ENCODE data around the gene PAQR4. TPM values are rescaled to one million over a fixed set of nuclear protein-coding genes. Genes with fewer than 3 reads are reported as not detected.
A peak's percentile ranks its signal among the peaks of the same experiment; 100 is the strongest.

Gene PAQR4
- polyA plus RNA-seq, 2 of the 4 experiments (the other 2 are of a cell fraction): 8.0 to 18.6 TPM

- ChIA-PET CTCF (interaction anchor here (0.6 to 3.3 kb wide), 7 partner anchors 9 to 108 kb away, joined by 3 to 9 read pairs (median 5); no protein-coding TSS in a partner anchor), POLR2A (interaction anchor here (0.5 kb wide), 1 partner anchor 26 kb away, joined by 4 read pairs; no protein-coding TSS in a partner anchor)
- 95% methylated on average over 15 of the region's 15 CpGs for WGBS (ENCODE audit: missing lambda C conversion rate)
- no peak for DNase-seq (ENCODE audit: low read depth in 1 of 2, low spot score in 1 of 2)
- FAIRE-seq: no peak
- H3K4me3 ChIP-seq: no peak overlapping the region
- H3K4me1 ChIP-seq: peaks cover 15% of the 10 kb centered on the region; the same call in 1 of the 3 replicates
- H3K9me3 ChIP-seq: no peaks in the 10 kb centered on the region
- no peak for ATAC-seq
- TF ChIP-seq MAFK (IDR thresholded peaks at IDR 0.05; ENCODE audit: partially characterized antibody): no peak
- TF ChIP-seq RFX5 (IDR thresholded peaks at IDR 0.05): no peak
- TF ChIP-seq EHF (CRISPR knock-in tag; IDR thresholded peaks at IDR 0.05): no peak
- TF ChIP-seq ESRRA (IDR thresholded peaks at IDR 0.05; ENCODE audit: borderline replicate concordance, low read length): no peak
- no peak for TF ChIP-seq CHD2 (IDR thresholded peaks at IDR 0.05; ENCODE audit: low read length, partially characterized antibody)
- no peak for TF ChIP-seq CBX8 (IDR thresholded peaks at IDR 0.05)
- no peak overlapping the region for H3K27ac ChIP-seq
- no peak overlapping the region for H3K4me2 ChIP-seq
Measured at GRCh38 chr16:2976673-2977072, 7.5 kb downstream of the PAQR4 start.

- TF ChIP-seq BCL3 (IDR thresholded peaks at IDR 0.05): no peak
- TF ChIP-seq ZSCAN20 (CRISPR knock-in tag; IDR thresholded peaks at IDR 0.05): no peak
- TF ChIP-seq HOXA7 (CRISPR knock-in tag; IDR thresholded peaks at IDR 0.05): no peak
- TF ChIP-seq REST (IDR thresholded peaks at IDR 0.05): no peak
- Histone ChIP-seq H3K9me3 (no peaks in the 10 kb centered on the region), H3K4me1 (peaks cover 15% of the 10 kb centered on the region; the same call in 1 of the 3 replicates), H3K27ac (no peak overlapping the region), H3K4me3 (no peak overlapping the region), H3K4me2 (no peak overlapping the region)
- ATAC-seq: no peak
- FAIRE-seq: no peak
- 71% methylated on average over 6 of the region's 6 CpGs for WGBS (ENCODE audit: missing lambda C conversion rate)
- DNase-seq (ENCODE audit: low read depth in 1 of 2, low spot score in 1 of 2): no peak
- ChIA-PET POLR2A (interaction anchor here (1.3 kb wide), 1 partner anchor 72 kb away, joined by 3 read pairs; no protein-coding TSS in a partner anchor), CTCF (interaction anchor here (0.6 to 3.3 kb wide), 12 partner anchors 7 to 109 kb away, joined by 3 to 13 read pairs (median 6); no protein-coding TSS in a partner anchor)
Measured at GRCh38 chr16:2977440-2977839, 8.3 kb downstream of the PAQR4 start.

- Histone ChIP-seq H3K4me2 (peak overlapping the region; percentile 85), H3K27ac (peak overlapping the region; percentile 91 to 95), H3K4me3 (peak overlapping the region; percentile 71), H3K4me1 (peaks cover 18% of the 10 kb centered on the region; the same call in 2 of the 3 replicates), H3K9me3 (no peaks in the 10 kb centered on the region)
- ATAC-seq (peak; percentile 14 to 37; a peak in 3 of 6 replicates), FAIRE-seq (no peak), DNase-seq (ENCODE audit: low read depth in 1 of 2, low spot score in 1 of 2) (no peak)
- ChIA-PET POLR2A (interaction anchor here (0.8 to 2.2 kb wide), 4 partner anchors 7 to 41 kb away, joined by 3 to 13 read pairs (median 6); partner anchors contain the start of genes KREMEN2, PAQR4 and TNFRSF12A), CTCF (interaction anchor here (1.4 to 3.9 kb wide), 4 partner anchors 8 to 21 kb away, joined by 4 to 27 read pairs (median 13); partner anchors contain the start of gene PAQR4)
- TF ChIP-seq PBX3 (IDR thresholded peaks at IDR 0.05) (0 out of 2 replicates have a peak, but pooled peaks have one; percentile 16), ZFP36 (IDR thresholded peaks at IDR 0.05; ENCODE audit: borderline replicate concordance, partially characterized antibody) (no peak)
- 4% methylated on average over 24 of the region's 43 CpGs for WGBS (ENCODE audit: missing lambda C conversion rate)
Measured at GRCh38 chr16:2979669-2980226, 10.6 kb downstream of the PAQR4 start.
